Activated CD4-positive, alpha-beta T cell treated with anti-CD3 and anti-CD28 coated beads for 36 hours (primary cell): ENCODE measurements around the gene CYLD. TPM values are rescaled to one million over a fixed set of nuclear protein-coding genes. Genes with fewer than 3 reads are reported as not detected.

Source experiments
- ATAC-seq: fragments of 200-7000 bp; cut with Tn5 transposase; one replicate; pipeline ENCODE4 v1.10.0; 2021; ENCODE audit warnings: mild to moderate bottlenecking, moderate library complexity
- CTCF ChIA-PET: fragments of 350-600 bp; sonication (Branson Sonifier 250); formaldehyde crosslinking; loops from one replicate; lab custom pipeline; 2021; ENCODE audit warnings: antibody characterized with exemption; lab: Charles Lee
- POLR2A ChIA-PET: fragments of 350-600 bp; sonication (Branson Sonifier 250); formaldehyde crosslinking; loops from one replicate; lab custom pipeline; 2021; ENCODE audit warnings: antibody characterized with exemption, inconsistent platforms; lab: Charles Lee
- DNase-seq: peaks from one replicate; pipeline ENCODE4 v3.0.0-alpha.2; 2020
- H3K27ac Mint-ChIP-seq: one replicate; pipeline ENCODE4 v1.8.0; 2021; ENCODE audit warnings: mixed read lengths
- H3K27me3 Mint-ChIP-seq: one replicate; pipeline ENCODE4 v1.8.0; 2021; ENCODE audit warnings: mixed read lengths
- H3K36me3 Mint-ChIP-seq: one replicate; pipeline ENCODE4 v1.8.0; 2021; ENCODE audit warnings: low read depth, mixed read lengths
- H3K4me1 Mint-ChIP-seq: one replicate; pipeline ENCODE4 v1.8.0; 2021; ENCODE audit warnings: mixed read lengths
- H3K4me3 Mint-ChIP-seq: one replicate; pipeline ENCODE4 v1.8.0; 2021; ENCODE audit warnings: mild to moderate bottlenecking, moderate library complexity, mixed read lengths
- H3K9me3 Mint-ChIP-seq: one replicate; pipeline ENCODE4 v1.8.0; 2021; ENCODE audit warnings: low read depth, mixed read lengths
- intact Hi-C, 2 experiments: fragments of 100-400 bp; cut with DNase I in 1 of 2; cut with micrococcal nuclease in 1 of 2; formaldehyde crosslinking; loops; one replicate each; pipeline versions ENCODE4 v1.14.2 to v1.15.1; 2022 to 2024; cut with DNase I, micrococcal nuclease
- total RNA-seq, 2 experiments: library from RNA; stranded (reverse); gene quantifications; one replicate each; pipeline ENCODE4 v1.2.3, GENCODE V29; 2021

The CYLD gene
- total RNA-seq, 2 experiments from 2014 or later: 72.4 to 92.8 TPM

- H3K27ac Mint-ChIP-seq: no peak overlapping the region
- no peak for ATAC-seq
- CTCF ChIA-PET: interaction anchor here (0.6 to 1.5 kb wide), 3 partner anchors 12 to 84 kb away, joined by 3 to 5 read pairs (median 4); no protein-coding TSS in a partner anchor
- H3K9me3 Mint-ChIP-seq: peaks cover 13% of the 10 kb centered on the region
- peaks cover 27% of the 10 kb centered on the region for H3K36me3 Mint-ChIP-seq
- H3K4me3 Mint-ChIP-seq: no peak overlapping the region
- POLR2A ChIA-PET: interaction anchor here (0.9 kb wide), 1 partner anchor 13 kb away, joined by 3 read pairs; no protein-coding TSS in a partner anchor
- no peaks in the 10 kb centered on the region for H3K27me3 Mint-ChIP-seq
- H3K4me1 Mint-ChIP-seq: peaks cover 32% of the 10 kb centered on the region
- intact Hi-C loops: no loop called here
- DNase-seq: no peak
Measured at GRCh38 chr16:50722405-50722737, 19.5 kb upstream of the CYLD start.

GRCh38 chr16:50722960-50723359, 18.9 kb upstream of the CYLD start:
- POLR2A ChIA-PET: no interaction called here
- CTCF ChIA-PET: interaction anchor here (1.0 to 1.5 kb wide), 2 partner anchors 11 to 45 kb away, joined by 5 to 6 read pairs; no protein-coding TSS in a partner anchor

GRCh38 chr16:50724306-50724705, 17.6 kb upstream of the CYLD start:
- ATAC-seq: peak; percentile 67
- intact Hi-C loops: no loop called here
- no peak overlapping the region for H3K4me3 Mint-ChIP-seq
- ChIA-PET POLR2A (no interaction called here), CTCF (interaction anchor here (0.7 to 1.2 kb wide), 5 partner anchors 8 to 82 kb away, joined by 3 to 4 read pairs (median 3); no protein-coding TSS in a partner anchor)
- DNase-seq: no peak
- H3K36me3 Mint-ChIP-seq: peaks cover 27% of the 10 kb centered on the region
- no peaks in the 10 kb centered on the region for H3K27me3 Mint-ChIP-seq
- peaks cover 26% of the 10 kb centered on the region for H3K4me1 Mint-ChIP-seq
- peaks cover 13% of the 10 kb centered on the region for H3K9me3 Mint-ChIP-seq
- peak overlapping the region; percentile 37 for H3K27ac Mint-ChIP-seq

More at GRCh38 chr16:50722960-50723359, 18.9 kb upstream of the CYLD start:
- intact Hi-C loops: no loop called here
- peaks cover 27% of the 10 kb centered on the region for H3K36me3 Mint-ChIP-seq
- no peak overlapping the region for H3K4me3 Mint-ChIP-seq
- H3K27me3 Mint-ChIP-seq: no peaks in the 10 kb centered on the region
- peaks cover 28% of the 10 kb centered on the region for H3K4me1 Mint-ChIP-seq
- ATAC-seq: no peak
- no peak for DNase-seq
- H3K27ac Mint-ChIP-seq: no peak overlapping the region
- peaks cover 13% of the 10 kb centered on the region for H3K9me3 Mint-ChIP-seq

GRCh38 chr16:50731130-50731988, 10.5 kb upstream of the CYLD start:
- Mint-ChIP-seq H3K27ac (peak overlapping the region; percentile 69), H3K4me3 (no peak overlapping the region), H3K27me3 (no peaks in the 10 kb centered on the region), H3K36me3 (peaks cover 3% of the 10 kb centered on the region), H3K9me3 (no peaks in the 10 kb centered on the region), H3K4me1 (peaks cover 35% of the 10 kb centered on the region)
- intact Hi-C loops: no loop called here
- ChIA-PET CTCF (interaction anchor here (0.7 to 1.8 kb wide), 8 partner anchors 10 to 1132 kb away, joined by 3 to 8 read pairs (median 5); partner anchors contain the start of gene CYLD), POLR2A (interaction anchor here (0.6 kb wide), 1 partner anchor 23 kb away, joined by 3 read pairs; no protein-coding TSS in a partner anchor)
- ATAC-seq (peak; percentile 70), DNase-seq (peak; percentile 32)

- H3K27me3 Mint-ChIP-seq: no peaks in the 10 kb centered on the region
- POLR2A ChIA-PET: no interaction called here
- peaks cover 3% of the 10 kb centered on the region for H3K36me3 Mint-ChIP-seq
- H3K4me3 Mint-ChIP-seq: no peak overlapping the region
- ATAC-seq (no peak), DNase-seq (no peak)
- H3K4me1 Mint-ChIP-seq: peaks cover 44% of the 10 kb centered on the region
- no peaks in the 10 kb centered on the region for H3K9me3 Mint-ChIP-seq
- peak overlapping the region; percentile 69 for H3K27ac Mint-ChIP-seq
- intact Hi-C loops: no loop called here
- CTCF ChIA-PET: interaction anchor here (0.7 to 1.7 kb wide), 7 partner anchors 9 to 1133 kb away, joined by 3 to 8 read pairs (median 5); partner anchors contain the start of gene CYLD
Measured at GRCh38 chr16:50731989-50732832, 9.7 kb upstream of the CYLD start.

- POLR2A ChIA-PET: no interaction called here
- intact Hi-C loops: no loop called here
- Mint-ChIP-seq H3K4me1 (peaks cover 46% of the 10 kb centered on the region), H3K27ac (no peak overlapping the region), H3K36me3 (peaks cover 3% of the 10 kb centered on the region), H3K4me3 (no peak overlapping the region), H3K27me3 (no peaks in the 10 kb centered on the region), H3K9me3 (no peaks in the 10 kb centered on the region)
- ATAC-seq (no peak), DNase-seq (no peak)
- CTCF ChIA-PET: interaction anchor here (1.4 kb wide), 1 partner anchor 11 kb away, joined by 5 read pairs; no protein-coding TSS in a partner anchor
Measured at GRCh38 chr16:50733468-50733867, 8.4 kb upstream of the CYLD start.

- intact Hi-C loops: no loop called here
- CTCF ChIA-PET: interaction anchor here (0.7 to 1.9 kb wide), 13 partner anchors 10 to 605 kb away, joined by 3 to 9 read pairs (median 3); no protein-coding TSS in a partner anchor
- no peaks in the 10 kb centered on the region for H3K27me3 Mint-ChIP-seq
- peaks cover 3% of the 10 kb centered on the region for H3K36me3 Mint-ChIP-seq
- peaks cover 50% of the 10 kb centered on the region for H3K4me1 Mint-ChIP-seq
- H3K9me3 Mint-ChIP-seq: no peaks in the 10 kb centered on the region
- POLR2A ChIA-PET: interaction anchor here (0.8 to 1.1 kb wide), 4 partner anchors 14 to 69 kb away, joined by 3 to 4 read pairs (median 3); no protein-coding TSS in a partner anchor
- DNase-seq (peak; percentile 53), ATAC-seq (peak; percentile 40)
- H3K4me3 Mint-ChIP-seq: no peak overlapping the region
- H3K27ac Mint-ChIP-seq: peak overlapping the region; percentile 49
Measured at GRCh38 chr16:50735629-50736122, 6.2 kb upstream of the CYLD start.

GRCh38 chr16:50736448-50736847, 5.4 kb upstream of the CYLD start:
- peak; percentile 31 for ATAC-seq
- no peaks in the 10 kb centered on the region for H3K9me3 Mint-ChIP-seq
- peaks cover 3% of the 10 kb centered on the region for H3K36me3 Mint-ChIP-seq
- DNase-seq: no peak
- H3K27me3 Mint-ChIP-seq: no peaks in the 10 kb centered on the region
- intact Hi-C loops: no loop called here
- peaks cover 48% of the 10 kb centered on the region for H3K4me1 Mint-ChIP-seq
- H3K4me3 Mint-ChIP-seq: no peak overlapping the region
- ChIA-PET POLR2A (interaction anchor here (0.8 to 1.1 kb wide), 4 partner anchors 14 to 70 kb away, joined by 3 to 4 read pairs (median 3); no protein-coding TSS in a partner anchor), CTCF (interaction anchor here (0.7 to 1.9 kb wide), 13 partner anchors 10 to 606 kb away, joined by 3 to 9 read pairs (median 3); no protein-coding TSS in a partner anchor)
- H3K27ac Mint-ChIP-seq: no peak overlapping the region

GRCh38 chr16:50737420-50737959, 4.4 kb upstream of the CYLD start:
- Mint-ChIP-seq H3K4me1 (peaks cover 39% of the 10 kb centered on the region), H3K27me3 (no peaks in the 10 kb centered on the region), H3K9me3 (no peaks in the 10 kb centered on the region), H3K27ac (no peak overlapping the region), H3K36me3 (no peaks in the 10 kb centered on the region), H3K4me3 (no peak overlapping the region)
- DNase-seq (no peak), ATAC-seq (no peak)
- CTCF ChIA-PET: interaction anchor here (0.7 to 1.3 kb wide), 6 partner anchors 13 to 209 kb away, joined by 3 to 5 read pairs (median 3); no protein-coding TSS in a partner anchor
- intact Hi-C loops: no loop called here
- POLR2A ChIA-PET: no interaction called here

GRCh38 chr16:50739031-50739430, 2.9 kb upstream of the CYLD start:
- ATAC-seq (no peak), DNase-seq (no peak)
- H3K27me3 Mint-ChIP-seq: no peaks in the 10 kb centered on the region
- no peak overlapping the region for H3K4me3 Mint-ChIP-seq
- POLR2A ChIA-PET: no interaction called here
- peaks cover 45% of the 10 kb centered on the region for H3K4me1 Mint-ChIP-seq
- intact Hi-C loops: no loop called here
- no peaks in the 10 kb centered on the region for H3K9me3 Mint-ChIP-seq
- H3K27ac Mint-ChIP-seq: no peak overlapping the region
- CTCF ChIA-PET: no interaction called here
- H3K36me3 Mint-ChIP-seq: peaks cover 5% of the 10 kb centered on the region
